Stomach (tissue), 9 donors: ENCODE results near the gene ZFP92. TPM values are rescaled to one million over a fixed set of nuclear protein-coding genes. Genes with fewer than 3 reads are reported as not detected.

Experiments
- DNase-seq, 2 donors: peaks; one replicate each; pipeline versions ENCODE4 v3.0.0 to v3.0.0-alpha.2; 2013 to 2019
- H3K27ac ChIP-seq, 5 donors: fragments of 200-600 bp in 4 of 5; sonication (generic) in 4 of 5; one replicate each; pipeline ENCODE4 v1.5.1; 2013 to 2019; ENCODE audit warnings: mild to moderate bottlenecking in 1 of 5, moderate library complexity in 1 of 5
- H3K27me3 ChIP-seq, 3 donors: fragments of 200-600 bp; sonication (generic); one replicate each; pipeline ENCODE4 v1.5.1; 2017 to 2019; ENCODE audit warnings: mixed run types in 1 of 3
- H3K36me3 ChIP-seq, 4 donors: fragments of 200-600 bp; sonication (generic); 1 replicate in 3 of 4; 2 replicates in 1 of 4; pipeline ENCODE4 v1.5.1; 2016 to 2019
- H3K4me1 ChIP-seq, 4 donors: fragments of 200-600 bp; sonication (generic); one replicate each; pipeline ENCODE4 v1.5.1; 2016 to 2019
- H3K4me3 ChIP-seq, 4 donors: fragments of 200-600 bp; sonication (generic) in 3 of 4; one replicate each; pipeline ENCODE4 v1.5.1; 2016 to 2019; ENCODE audit warnings: mild to moderate bottlenecking in 1 of 4
- H3K9me3 ChIP-seq, 4 donors: fragments of 200-600 bp; sonication (generic); one replicate each; pipeline ENCODE4 v1.5.1; 2016 to 2019
- CTCF ChIP-seq, 7 experiments: fragments of 450-650 bp in 4 of 7; fragments of 200-600 bp in 3 of 7; sonication (generic) in 3 of 7; IDR thresholded peaks; one replicate each; pipeline ENCODE4 v1.5.1; 2016 to 2019; ENCODE audit warnings: antibody characterized with exemption in 7 of 7, control low read depth in 2 of 7, mild to moderate bottlenecking in 1 of 7
- EP300 ChIP-seq: sonication (generic); formaldehyde crosslinking; IDR thresholded peaks from one replicate; pipeline ENCODE4 v1.6.1; 2017; ENCODE audit warnings: antibody characterized with exemption
- POLR2A ChIP-seq, 4 donors: fragments of 450-650 bp; IDR thresholded peaks; one replicate each; pipeline ENCODE4 v1.6.1; 2016; ENCODE audit warnings: antibody characterized with exemption in 4 of 4, control low read depth in 2 of 4, mild to moderate bottlenecking in 1 of 4, moderate library complexity in 1 of 4
- POLR2AphosphoS5 ChIP-seq, 3 donors: sonication (generic); formaldehyde crosslinking; IDR thresholded peaks; one replicate each; pipeline ENCODE4 v1.6.1; 2016; ENCODE audit warnings: antibody characterized with exemption in 3 of 3
- WGBS, 5 donors: extraction: QIAGEN DNeasy Blood & Tissue Kit in 3 of 5; methylation state at CpG; one replicate each; pipeline versions ENCODE4 v1.1.5 to v1.1.7; 2013 to 2018; 5-methylcytosine and 5-hydroxymethylcytosine counted together
- intact Hi-C: fragments of 100-400 bp; cut with DNase I; formaldehyde crosslinking; loops from one replicate; pipeline ENCODE4 v1.15.1; 2023; ENCODE audit warnings: low total_unique reads
- polyA plus RNA-seq, 3 donors: library from polyadenylated mRNA; stranded (reverse); fragments of 200-250 nt; gene quantifications; one replicate each; pipeline ENCODE4 v1.2.3, GENCODE V29; 2013
- total RNA-seq, 5 donors: library from RNA; depleted of rRNA; stranded (reverse); fragments of >200 nt; gene quantifications; one replicate each; pipeline versions ENCODE4 v1.1.0 to v1.2.3, GENCODE V29; 2014 to 2016
- donor health status: healthy with polysubstance abuse.
- donor health status: Bipolar disorder and iron deficiency.
- donor health status: healthy.

ZFP92 gene
- total and polyA plus RNA-seq, 8 donors, result under 0.01 to 0.92 (median 0.31) TPM; not detected in 3

GRCh38 chrX:153408221-153408721 is 3.0 kb upstream of the ZFP92 start:
- intact Hi-C loops, result no loop called here
- H3K9me3 ChIP-seq, result no peaks in the 10 kb centered on the region
- H3K27ac ChIP-seq, result no peak overlapping the region
- H3K36me3 ChIP-seq, result no peaks in the 10 kb centered on the region
- no peak overlapping the region for H3K4me3 ChIP-seq
- WGBS, 5 donors, result 76 to 90% (median 82%) methylated on average over 6 to 10 of the region's 10 CpGs; no CpG with 5 or more reads in 1 of the 5 donors
- H3K27me3 ChIP-seq, result peaks cover 0 to 11% (median 0%) of the 10 kb centered on the region in 3 donors
- DNase-seq, result no peak
- TF ChIP-seq EP300 (no peak), CTCF (IDR thresholded peaks at IDR 0.05) (no peak), POLR2A (IDR thresholded peaks at IDR 0.05) (no peak), POLR2AphosphoS5 (IDR thresholded peaks at IDR 0.05) (no peak)
- peaks cover 0 to 25% (median 9%) of the 10 kb centered on the region in 4 donors for H3K4me1 ChIP-seq

GRCh38 chrX:153408871-153409351 is 2.4 kb upstream of the ZFP92 start:
- 60 to 91% (median 86%) methylated on average over 2 to 12 of the region's 12 CpGs; no CpG with 5 or more reads in 1 of the 5 donors for WGBS, 5 donors
- peaks cover 0 to 12% (median 0%) of the 10 kb centered on the region in 3 donors for H3K27me3 ChIP-seq
- DNase-seq, result no peak
- intact Hi-C loops, result no loop called here
- H3K27ac ChIP-seq, result no peak overlapping the region
- H3K36me3 ChIP-seq, result no peaks in the 10 kb centered on the region
- TF ChIP-seq EP300 (no peak), POLR2AphosphoS5 (IDR thresholded peaks at IDR 0.05) (no peak), POLR2A (IDR thresholded peaks at IDR 0.05) (no peak), CTCF (IDR thresholded peaks at IDR 0.05) (no peak)
- H3K4me3 ChIP-seq, result no peak overlapping the region
- H3K4me1 ChIP-seq, result peaks cover 0 to 27% (median 9%) of the 10 kb centered on the region in 4 donors
- no peaks in the 10 kb centered on the region for H3K9me3 ChIP-seq

GRCh38 chrX:153409414-153410101 is 1.7 kb upstream of the ZFP92 start:
- no peak overlapping the region for H3K27ac ChIP-seq
- H3K4me3 ChIP-seq, result no peak overlapping the region
- peaks cover 0 to 27% (median 9%) of the 10 kb centered on the region in 4 donors for H3K4me1 ChIP-seq
- H3K36me3 ChIP-seq, result no peaks in the 10 kb centered on the region
- intact Hi-C loops, result no loop called here
- H3K27me3 ChIP-seq, result peaks cover 0 to 12% (median 0%) of the 10 kb centered on the region in 3 donors
- H3K9me3 ChIP-seq, result no peaks in the 10 kb centered on the region
- TF ChIP-seq CTCF (IDR thresholded peaks at IDR 0.05), result no peak
- no peak for TF ChIP-seq POLR2A (IDR thresholded peaks at IDR 0.05)
- no peak for TF ChIP-seq EP300
- TF ChIP-seq POLR2AphosphoS5 (IDR thresholded peaks at IDR 0.05), result no peak
- peak in 1 of 2 donors; percentile 32 for DNase-seq
- 79 to 93% (median 87%) methylated on average over 17 to 30 of the region's 30 CpGs for WGBS, 5 donors

GRCh38 chrX:153410373-153410772 is 899 bp upstream of the ZFP92 start:
- DNase-seq, result peak in 1 of 2 donors; percentile 35
- intact Hi-C loops, result no loop called here
- Histone ChIP-seq H3K4me1 (peaks cover 0 to 27% (median 9%) of the 10 kb centered on the region in 4 donors), H3K36me3 (no peaks in the 10 kb centered on the region), H3K27ac (no peak overlapping the region), H3K27me3 (peaks cover 0 to 12% (median 0%) of the 10 kb centered on the region in 3 donors), H3K4me3 (no peak overlapping the region), H3K9me3 (no peaks in the 10 kb centered on the region)
- WGBS, 5 donors, result 63 to 82% (median 79%) methylated on average over 6 to 15 of the region's 15 CpGs
- TF ChIP-seq CTCF (IDR thresholded peaks at IDR 0.05) (no peak), POLR2A (IDR thresholded peaks at IDR 0.05) (no peak), POLR2AphosphoS5 (IDR thresholded peaks at IDR 0.05) (no peak), EP300 (no peak)
